HL-60/S4 (cell line): ENCODE results near the gene HOXA13.

Experiments used
- in situ Hi-C: fragments of 300-500 bp; cut with MboI; formaldehyde crosslinking; loops from 2 replicates; pipeline ENCODE4 v1.14.3; 2022; ENCODE audit warnings: low sequenced_read_pairs

HOXA13 gene

GRCh38 chr7:27151931-27152815, 47.7 kb downstream of the HOXA13 start, which contains the start of gene HOXA3:
Gene HOXA3 (minus strand): TSS chr7:27152583. CDS start chr7:27110640, 41,943 bp downstream.
- in situ Hi-C loops: loop anchor here (25.0 kb wide), 1 partner anchor 790 kb away; no protein-coding TSS in a partner anchor

GRCh38 chr7:27151341-27151930, 48.5 kb downstream of the HOXA13 start:
- in situ Hi-C loops: loop anchor here (25.0 kb wide), 1 partner anchor 789 kb away; no protein-coding TSS in a partner anchor

- in situ Hi-C loops: loop anchor here (25.0 kb wide), 1 partner anchor 788 kb away; no protein-coding TSS in a partner anchor
Observed at GRCh38 chr7:27150568-27151340, 49.1 kb downstream of the HOXA13 start.

GRCh38 chr7:27149842-27150567, 49.9 kb downstream of the HOXA13 start:
- in situ Hi-C loops: loop anchor here (25.0 kb wide), 1 partner anchor 788 kb away; no protein-coding TSS in a partner anchor

GRCh38 chr7:27148756-27149641, 50.9 kb downstream of the HOXA13 start:
- in situ Hi-C loops: no loop called here

- in situ Hi-C loops: no loop called here
Observed at GRCh38 chr7:27148031-27148755, 51.7 kb downstream of the HOXA13 start.

- in situ Hi-C loops: no loop called here
Observed at GRCh38 chr7:27147199-27148030, 52.5 kb downstream of the HOXA13 start, which contains the start of gene HOXA6. Gene HOXA6 (minus strand): TSS chr7:27147774. CDS start chr7:27147749, 25 bp downstream.

GRCh38 chr7:27146491-27147198, 53.2 kb downstream of the HOXA13 start:
- in situ Hi-C loops: no loop called here

- in situ Hi-C loops: no loop called here
Observed at GRCh38 chr7:27145914-27146412, 53.9 kb downstream of the HOXA13 start.

GRCh38 chr7:27145165-27145913, 54.6 kb downstream of the HOXA13 start:
- in situ Hi-C loops: no loop called here

- in situ Hi-C loops: no loop called here
Observed at GRCh38 chr7:27144781-27145164, 55.1 kb downstream of the HOXA13 start.
